Endothelial cell of umbilical vein (primary cell): ENCODE results near the gene CNFN. TPM values are rescaled to one million over a fixed set of nuclear protein-coding genes. Genes with fewer than 3 reads are reported as not detected.
A peak's percentile ranks its signal among the peaks of the same experiment; 100 is the strongest.

Source experiments
- BruUV-seq: library from RNA; stranded (reverse); fragments of 400-500 nt; replicated peaks from 2 replicates; lab custom pipeline; 2021; lab: Mats Ljungman, UMichigan
- CTCF ChIA-PET: fragments of 300-600, 350-600 bp; sonication (Branson Sonifier 250); formaldehyde crosslinking; loops from one replicate; lab custom pipeline; 2021; ENCODE audit warnings: antibody characterized with exemption, inconsistent platforms; lab: Charles Lee
- POLR2A ChIA-PET: fragments of 300-600, 350-600 bp; sonication (Branson Sonifier 250); formaldehyde crosslinking; loops from one replicate; lab custom pipeline; 2021; ENCODE audit warnings: antibody characterized with exemption, inconsistent platforms; lab: Charles Lee
- DNase-seq: peaks from one replicate; pipeline ENCODE4 v3.0.0-alpha.2; 2011; ENCODE audit warnings: low read depth, low spot score
- FAIRE-seq: peaks from 2 replicates; lab custom pipeline; 2011; peaks lifted over from hg19 to GRCh38; lab: Jason Lieb, UNC
- H2AFZ ChIP-seq: 2 replicates; pipeline ENCODE4 v1.6.0; 2012; ENCODE audit warnings: low read depth, low read length, control low read depth, inconsistent platforms
- H3K27ac ChIP-seq: 2 replicates; pipeline ENCODE4 v1.5.1; 2011; ENCODE audit warnings: low read depth, mild to moderate bottlenecking, control low read depth, low read length, moderate library complexity; ENCODE audit not compliant: insufficient read depth
- H3K27me3 ChIP-seq, 2 experiments: 2 replicates each; pipeline versions ENCODE4 v1.6.0 to v1.6.1; 2011; ENCODE audit warnings: low read length in 2 of 2, mixed read lengths in 1 of 2; ENCODE audit not compliant: control insufficient read depth in 2 of 2, insufficient read depth in 2 of 2
- H3K36me3 ChIP-seq, 2 experiments: 2 replicates in 1 of 2; 3 replicates in 1 of 2; pipeline ENCODE4 v1.5.1; 2011; ENCODE audit warnings: low read length in 2 of 2, mild to moderate bottlenecking in 1 of 2, moderate library complexity in 1 of 2; ENCODE audit not compliant: control insufficient read depth in 2 of 2, insufficient read depth in 2 of 2; ENCODE audit errors: extremely low read depth in 1 of 2
- H3K4me1 ChIP-seq: 3 replicates; pipeline ENCODE4 v1.5.1; 2011; ENCODE audit warnings: mild to moderate bottlenecking, low read length; ENCODE audit not compliant: control insufficient read depth, insufficient read depth; ENCODE audit errors: extremely low read depth
- H3K4me2 ChIP-seq: 2 replicates; pipeline ENCODE4 v1.6.1; 2011; ENCODE audit warnings: low read length, control low read depth, mixed read lengths; ENCODE audit not compliant: insufficient read depth
- H3K4me3 ChIP-seq, 3 experiments: fragments of 200-600 bp in 1 of 3; sonication (generic), shearing (Covaris generic) in 1 of 3; replicated peaks in 1 of 3; 2 replicates each; pipeline ENCODE4 v1.5.1; 2011 to 2016; ENCODE audit warnings: control low read depth in 3 of 3, low read length in 3 of 3, mild to moderate bottlenecking in 2 of 3, inconsistent platforms in 1 of 3, low read depth in 1 of 3, moderate library complexity in 1 of 3; ENCODE audit not compliant: insufficient read depth in 1 of 3
- H3K79me2 ChIP-seq: 2 replicates; pipeline ENCODE4 v1.6.0; 2012; ENCODE audit warnings: low read length, inconsistent platforms; ENCODE audit not compliant: control insufficient read depth, insufficient read depth
- H3K9ac ChIP-seq: replicated peaks from 2 replicates; pipeline ENCODE3; 2011; ENCODE audit warnings: low read length, control low read depth; ENCODE audit not compliant: insufficient read depth; ENCODE audit errors: extremely low read depth
- H3K9me1 ChIP-seq: replicated peaks from 3 replicates; pipeline ENCODE4 v1.6.0; 2011; ENCODE audit warnings: mild to moderate bottlenecking, low read length; ENCODE audit not compliant: control insufficient read depth, insufficient read depth; ENCODE audit errors: extremely low read depth
- H3K9me3 ChIP-seq: replicated peaks from 2 replicates; pipeline ENCODE4 v1.5.1; 2012; ENCODE audit warnings: low read length, inconsistent platforms; ENCODE audit not compliant: control insufficient read depth, insufficient read depth
- H4K20me1 ChIP-seq: replicated peaks from 2 replicates; pipeline ENCODE3; 2011; ENCODE audit warnings: mild to moderate bottlenecking, low read length; ENCODE audit not compliant: control insufficient read depth, insufficient read depth; ENCODE audit errors: extremely low read depth
- GATA2 ChIP-seq: IDR thresholded peaks from 2 replicates; pipeline ENCODE4 v1.7.0; 2011; ENCODE audit warnings: low read depth, mild to moderate bottlenecking, moderate library complexity, mixed read lengths, low read length; ENCODE audit not compliant: insufficient read length, insufficient read depth
- JUN ChIP-seq: IDR thresholded peaks from 2 replicates; pipeline ENCODE4 v1.6.1; 2011; ENCODE audit warnings: borderline replicate concordance, low read depth; ENCODE audit not compliant: insufficient read length, insufficient read depth
- POLR2AphosphoS5 ChIP-seq: IDR thresholded peaks from 2 replicates; pipeline ENCODE4 v1.6.1; 2012; ENCODE audit warnings: low read depth, mild to moderate bottlenecking, control low read depth, low read length, moderate library complexity; ENCODE audit not compliant: insufficient read depth
- dilution Hi-C: fragments of 300-500 bp; cut with MboI; formaldehyde crosslinking; loops from one replicate; pipeline ENCODE4 v1.15.0; 2019; ENCODE audit warnings: low sequenced_read_pairs; ENCODE audit not compliant: extremely low pct_ligation_motif_present
- intact Hi-C: fragments of 100-400 bp; cut with micrococcal nuclease; formaldehyde crosslinking; loops from one replicate; pipeline ENCODE4 v1.10.0; 2022
- polyA plus RNA-seq, 4 experiments: library from polyadenylated mRNA; depleted of rRNA in 3 of 4; stranded (reverse) in 3 of 4; unstranded in 1 of 4; fragments of >200 nt; gene quantifications; 2 replicates each; pipeline versions ENCODE4 v1.2.1 to v1.2.3, GENCODE V29; 2011 to 2012; ENCODE audit warnings: missing spikeins in 1 of 4
- total RNA-seq: library from RNA; stranded (reverse); gene quantifications from 2 replicates; pipeline ENCODE4 v1.2.3, GENCODE V29; 2021
- TF ChIP-seq, protein P1 (sequence below), 2 donors: IDR thresholded peaks; 1 replicate in 1 of 2; 2 replicates in 1 of 2; pipeline ENCODE4 v1.5.1; 2011; ENCODE audit warnings: low read length in 2 of 2, mild to moderate bottlenecking in 2 of 2, moderate library complexity in 2 of 2, control low read depth in 1 of 2, inconsistent platforms in 1 of 2, low read depth in 1 of 2; ENCODE audit not compliant: insufficient read depth in 1 of 2; ENCODE audit errors: extremely low read depth in 1 of 2

Gene CNFN
- total and polyA plus RNA-seq, 2 donors (not counting 3 experiments of a cell fraction or from before 2014, with no cell fraction given): 0.23 to 0.73 TPM

GRCh38 chr19:42433503-42434260 is 43.6 kb upstream of the CNFN start:
- BruUV-seq: no TSS peak
- H3K9me1 ChIP-seq: no peaks in the 10 kb centered on the region
- TF ChIP-seq, protein P1, sequence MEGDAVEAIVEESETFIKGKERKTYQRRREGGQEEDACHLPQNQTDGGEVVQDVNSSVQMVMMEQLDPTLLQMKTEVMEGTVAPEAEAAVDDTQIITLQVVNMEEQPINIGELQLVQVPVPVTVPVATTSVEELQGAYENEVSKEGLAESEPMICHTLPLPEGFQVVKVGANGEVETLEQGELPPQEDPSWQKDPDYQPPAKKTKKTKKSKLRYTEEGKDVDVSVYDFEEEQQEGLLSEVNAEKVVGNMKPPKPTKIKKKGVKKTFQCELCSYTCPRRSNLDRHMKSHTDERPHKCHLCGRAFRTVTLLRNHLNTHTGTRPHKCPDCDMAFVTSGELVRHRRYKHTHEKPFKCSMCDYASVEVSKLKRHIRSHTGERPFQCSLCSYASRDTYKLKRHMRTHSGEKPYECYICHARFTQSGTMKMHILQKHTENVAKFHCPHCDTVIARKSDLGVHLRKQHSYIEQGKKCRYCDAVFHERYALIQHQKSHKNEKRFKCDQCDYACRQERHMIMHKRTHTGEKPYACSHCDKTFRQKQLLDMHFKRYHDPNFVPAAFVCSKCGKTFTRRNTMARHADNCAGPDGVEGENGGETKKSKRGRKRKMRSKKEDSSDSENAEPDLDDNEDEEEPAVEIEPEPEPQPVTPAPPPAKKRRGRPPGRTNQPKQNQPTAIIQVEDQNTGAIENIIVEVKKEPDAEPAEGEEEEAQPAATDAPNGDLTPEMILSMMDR (IDR thresholded peaks at IDR 0.05; ENCODE audit: extremely low read depth in 1 of 2, insufficient read depth in 1 of 2, low read depth in 1 of 2, low read length in 2 of 2): peak; percentile 62 to 69
- TF ChIP-seq JUN (no peak), GATA2 (peak; percentile 90), POLR2AphosphoS5 (no peak)
- H3K4me1 ChIP-seq: peaks cover 10% of the 10 kb centered on the region
- no peak overlapping the region for H3K9ac ChIP-seq
- no peaks in the 10 kb centered on the region for H3K9me3 ChIP-seq
- H4K20me1 ChIP-seq: no peaks in the 10 kb centered on the region
- H3K79me2 ChIP-seq: no peaks in the 10 kb centered on the region
- CTCF ChIA-PET: interaction anchor here (1.0 to 2.9 kb wide), 9 partner anchors 10 to 187 kb away, joined by 3 to 15 read pairs (median 4); no protein-coding TSS in a partner anchor
- H3K36me3 ChIP-seq: no peaks in the 10 kb centered on the region
- H3K4me2 ChIP-seq: peak overlapping the region; percentile 4
- DNase-seq (peak; percentile 63), FAIRE-seq (peak; percentile 85)
- H3K27me3 ChIP-seq: no peaks in the 10 kb centered on the region
- H3K4me3 ChIP-seq: no peak overlapping the region
- dilution Hi-C loops: no loop called here
- H3K27ac ChIP-seq: no peak overlapping the region
- no peak overlapping the region for H2AFZ ChIP-seq
- POLR2A ChIA-PET: no interaction called here
- intact Hi-C loops: loop anchor here (1.0 to 2.0 kb wide), 5 partner anchors 10 to 325 kb away; no protein-coding TSS in a partner anchor
